DND-41 (cell line): ENCODE measurements around the gene NCF2.

Experiments used
- CTCF ChIP-seq: IDR thresholded peaks from 2 replicates; pipeline ENCODE4 v1.5.1; 2012; ENCODE audit warnings: borderline replicate concordance, low read length, moderate library complexity, mild to moderate bottlenecking; ENCODE audit not compliant: poor library complexity, severe bottlenecking; ENCODE audit errors: extremely low read depth
- EZH2 ChIP-seq: IDR thresholded peaks from 3 replicates; pipeline ENCODE4 v1.6.1; 2012; ENCODE audit warnings: borderline replicate concordance, low read depth, mild to moderate bottlenecking, moderate library complexity, low read length, inconsistent platforms; ENCODE audit not compliant: severe bottlenecking

DNA sequence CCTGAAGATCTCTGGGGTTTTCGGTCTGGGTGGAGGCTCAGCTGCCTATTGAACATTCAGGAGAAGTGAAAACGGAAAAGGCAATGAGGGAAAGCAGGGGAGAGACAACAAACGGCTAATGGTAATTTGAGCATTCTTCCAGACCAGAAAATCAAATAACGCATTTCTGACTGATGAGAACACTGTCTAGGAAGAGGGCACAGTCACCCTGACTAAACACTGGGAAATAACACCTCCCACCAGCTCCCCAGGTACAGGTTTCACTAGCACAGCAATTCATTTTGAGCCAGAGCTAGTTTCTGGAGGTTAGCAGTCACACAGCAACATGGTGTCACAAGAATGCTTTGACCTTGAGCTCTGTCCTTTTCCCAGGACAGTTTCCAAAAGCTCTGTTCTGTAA, 21.1 kb downstream of the NCF2 start:
- no peak for TF ChIP-seq CTCF
- no peak for TF ChIP-seq EZH2
